ENCODE results near the gene COA8.

- TF ChIP-seq BCLAF1 (IDR thresholded peaks at IDR 0.05) (no peak), POLR2AphosphoS5 (IDR thresholded peaks at IDR 0.05; ENCODE audit: low read depth, low read length) (no peak), ZFX (CRISPR knock-in tag; IDR thresholded peaks at IDR 0.05; ENCODE audit: low read depth) (no peak), ATF5 (CRISPR knock-in tag; IDR thresholded peaks at IDR 0.05; ENCODE audit: low read depth) (no peak), CTCF (CRISPR knock-in tag; IDR thresholded peaks at IDR 0.05) (peak; percentile 56), ATF4 (CRISPR knock-in tag; IDR thresholded peaks at IDR 0.05) (no peak), HMG20A (CRISPR knock-in tag; IDR thresholded peaks at IDR 0.05; ENCODE audit: borderline replicate concordance) (no peak), MAZ (IDR thresholded peaks at IDR 0.05; ENCODE audit: borderline replicate concordance, low read depth, low read length) (no peak), MAZ (CRISPR knock-in tag; IDR thresholded peaks at IDR 0.05; ENCODE audit: low read depth) (no peak), USF2 (IDR thresholded peaks at IDR 0.05; ENCODE audit: low read depth, low read length) (no peak), USF2 (CRISPR knock-in tag; IDR thresholded peaks at IDR 0.05; ENCODE audit: borderline replicate concordance) (no peak), TRAFD1 (CRISPR knock-in tag; IDR thresholded peaks at IDR 0.05; ENCODE audit: borderline replicate concordance) (no peak), EZH2 (conservative IDR thresholded peaks at IDR 0.05; ENCODE audit: low read depth, low read length) (no peak), MZF1 (CRISPR knock-in tag; IDR thresholded peaks at IDR 0.05; ENCODE audit: borderline replicate concordance) (no peak), JUND (CRISPR knock-in tag; IDR thresholded peaks at IDR 0.05) (no peak)
Observed at GRCh38 chr14:103539056-103539825, 23.5 kb upstream of the COA8 start.

Data from HepG2 (cell line).